Measurements from ENCODE around the gene GMEB2.

GMEB2 gene

DNA sequence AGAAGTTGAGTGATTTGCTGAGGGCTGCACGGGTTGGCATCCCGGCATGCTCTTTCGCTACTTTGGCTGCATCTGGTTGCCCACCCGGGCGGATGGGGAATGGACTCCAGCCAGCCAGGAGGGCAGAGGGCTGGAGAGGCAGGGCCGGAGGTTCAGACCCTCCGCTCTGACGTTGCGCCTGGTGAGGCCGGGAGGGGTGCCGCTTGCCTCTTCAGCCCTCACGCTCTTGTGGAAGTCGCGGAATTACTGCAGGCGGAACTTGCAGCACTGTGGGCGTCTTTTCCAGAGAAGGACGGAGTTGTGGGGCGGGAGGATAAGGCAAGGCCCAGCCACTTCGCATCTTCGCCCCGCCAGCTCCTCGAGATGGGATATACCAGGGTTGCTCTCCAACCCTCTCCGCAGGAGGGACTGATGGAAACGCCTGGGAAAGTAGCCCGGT lies 31.9 kb upstream of the GMEB2 start:
- Histone ChIP-seq H3K79me2 (ENCODE audit: low read length) (peaks cover 21% of the 10 kb centered on the region), H3K4me3 (ENCODE audit: low read length) (peak overlapping the region; percentile 95), H3F3A (ENCODE audit: insufficient read depth, low read length) (no peaks in the 10 kb centered on the region), H3K4me1 (ENCODE audit: low read length) (0 out of 2 replicates have a peak, but pooled peaks cover 4% of the 10 kb centered on the region), H3K27me3 (replicated peaks; ENCODE audit: insufficient read depth, low read length) (peaks cover 19% of the 10 kb centered on the region), H3K27ac (ENCODE audit: low read length) (no peak overlapping the region), H3K9ac (ENCODE audit: low read length) (peak overlapping the region; percentile 85), H2AFZ (ENCODE audit: low read length) (peak overlapping the region; percentile 95), H3K36me3 (replicated peaks; ENCODE audit: insufficient read depth, low read length) (no peaks in the 10 kb centered on the region), H3K9me2 (replicated peaks; ENCODE audit: insufficient read depth, low read length) (no peaks in the 10 kb centered on the region), H3K4me2 (ENCODE audit: low read depth, low read length) (peak overlapping the region; percentile 52), H4K20me1 (ENCODE audit: insufficient read depth, low read length) (no peaks in the 10 kb centered on the region), H3K9me3 (replicated peaks; ENCODE audit: insufficient read depth, low read length) (no peaks in the 10 kb centered on the region)
- TF ChIP-seq, protein P1, sequence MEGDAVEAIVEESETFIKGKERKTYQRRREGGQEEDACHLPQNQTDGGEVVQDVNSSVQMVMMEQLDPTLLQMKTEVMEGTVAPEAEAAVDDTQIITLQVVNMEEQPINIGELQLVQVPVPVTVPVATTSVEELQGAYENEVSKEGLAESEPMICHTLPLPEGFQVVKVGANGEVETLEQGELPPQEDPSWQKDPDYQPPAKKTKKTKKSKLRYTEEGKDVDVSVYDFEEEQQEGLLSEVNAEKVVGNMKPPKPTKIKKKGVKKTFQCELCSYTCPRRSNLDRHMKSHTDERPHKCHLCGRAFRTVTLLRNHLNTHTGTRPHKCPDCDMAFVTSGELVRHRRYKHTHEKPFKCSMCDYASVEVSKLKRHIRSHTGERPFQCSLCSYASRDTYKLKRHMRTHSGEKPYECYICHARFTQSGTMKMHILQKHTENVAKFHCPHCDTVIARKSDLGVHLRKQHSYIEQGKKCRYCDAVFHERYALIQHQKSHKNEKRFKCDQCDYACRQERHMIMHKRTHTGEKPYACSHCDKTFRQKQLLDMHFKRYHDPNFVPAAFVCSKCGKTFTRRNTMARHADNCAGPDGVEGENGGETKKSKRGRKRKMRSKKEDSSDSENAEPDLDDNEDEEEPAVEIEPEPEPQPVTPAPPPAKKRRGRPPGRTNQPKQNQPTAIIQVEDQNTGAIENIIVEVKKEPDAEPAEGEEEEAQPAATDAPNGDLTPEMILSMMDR (IDR thresholded peaks at IDR 0.05; ENCODE audit: low read length) = no peak
- no peak for TF ChIP-seq EZH2phosphoT487 (IDR thresholded peaks at IDR 0.05; ENCODE audit: low read length)
- no peak for TF ChIP-seq EZH2 (optimal IDR thresholded peaks at IDR 0.05; ENCODE audit: low read depth, low read length)
- no peak for DNase-seq

DNA sequence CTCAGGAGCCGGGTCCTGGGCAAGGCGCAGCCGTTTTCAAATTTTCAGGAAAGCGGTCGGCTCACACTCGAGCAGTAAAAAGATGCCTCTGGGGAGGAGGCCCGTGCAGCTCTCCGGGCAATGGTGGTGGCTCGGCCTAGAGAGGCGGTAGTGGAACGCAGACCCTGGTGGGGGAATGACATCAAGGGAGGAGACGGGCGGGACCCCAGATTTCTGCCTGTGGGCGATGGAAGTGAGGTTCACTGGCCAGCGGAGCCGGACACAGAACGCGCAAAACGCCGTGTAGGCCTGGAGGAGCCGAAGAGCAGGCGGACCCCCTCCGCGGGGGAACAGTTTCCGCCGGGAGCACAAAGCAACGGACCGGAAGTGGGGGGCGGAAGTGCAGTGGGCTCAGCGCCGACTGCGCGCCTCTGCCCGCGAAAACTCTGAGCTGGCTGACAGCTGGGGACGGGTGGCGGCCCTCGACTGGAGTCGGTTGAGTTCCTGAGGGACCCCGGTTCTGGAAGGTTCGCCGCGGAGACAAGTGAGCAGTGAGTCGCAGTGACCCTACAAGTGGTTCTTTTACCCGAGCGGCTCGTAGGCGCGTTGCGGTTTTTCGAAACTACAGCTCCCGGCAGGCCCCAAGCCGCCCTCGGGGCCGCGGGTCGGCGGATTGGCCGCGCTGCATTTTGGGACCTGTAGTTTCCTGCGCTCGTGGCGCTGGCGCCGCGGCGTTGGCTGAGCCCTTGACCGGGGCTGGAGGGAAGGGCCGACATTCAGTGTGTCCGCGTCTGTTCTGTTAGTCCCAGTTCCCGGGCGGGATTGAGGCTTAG lies 31.2 kb upstream of the GMEB2 start, which contains the start of gene RTEL1:
RTEL1 (plus strand) TSS at position 376 of the 812 bp plus-strand sequence. CDS start 1,091 bp downstream, outside the sequence.
- no peaks in the 10 kb centered on the region for H4K20me1 ChIP-seq (ENCODE audit: insufficient read depth, low read length)
- peak within 1 kb of the TSS; percentile 85 for H3K9ac ChIP-seq (ENCODE audit: low read length)
- peak within 1 kb of the TSS; percentile 54; the same call in 1 of the 2 replicates for H3K27ac ChIP-seq (ENCODE audit: low read length)
- TF ChIP-seq, protein P1 (IDR thresholded peaks at IDR 0.05; ENCODE audit: low read length) = no peak
- no peak for TF ChIP-seq EZH2 (optimal IDR thresholded peaks at IDR 0.05; ENCODE audit: low read depth, low read length)
- TF ChIP-seq EZH2phosphoT487 (IDR thresholded peaks at IDR 0.05; ENCODE audit: low read length) = no peak
- peak within 1 kb of the TSS; percentile 95 for H3K4me3 ChIP-seq (ENCODE audit: low read length)
- H2AFZ ChIP-seq (ENCODE audit: low read length) = peak within 1 kb of the TSS; percentile 95
- no peaks in the 10 kb centered on the region for H3K9me2 ChIP-seq (replicated peaks; ENCODE audit: insufficient read depth, low read length)
- DNase-seq = peak; percentile 94
- no peaks in the 10 kb centered on the region for H3K36me3 ChIP-seq (replicated peaks; ENCODE audit: insufficient read depth, low read length)
- H3K9me3 ChIP-seq (replicated peaks; ENCODE audit: insufficient read depth, low read length) = no peaks in the 10 kb centered on the region
- H3K4me2 ChIP-seq (ENCODE audit: low read depth, low read length) = peak within 1 kb of the TSS; percentile 70
- H3K4me1 ChIP-seq (ENCODE audit: low read length) = 0 out of 2 replicates have a peak, but pooled peaks cover 4% of the 10 kb centered on the region
- peaks cover 22% of the 10 kb centered on the region for H3K27me3 ChIP-seq (replicated peaks; ENCODE audit: insufficient read depth, low read length)
- peaks cover 21% of the 10 kb centered on the region for H3K79me2 ChIP-seq (ENCODE audit: low read length)
- H3F3A ChIP-seq (ENCODE audit: insufficient read depth, low read length) = no peaks in the 10 kb centered on the region

DNA sequence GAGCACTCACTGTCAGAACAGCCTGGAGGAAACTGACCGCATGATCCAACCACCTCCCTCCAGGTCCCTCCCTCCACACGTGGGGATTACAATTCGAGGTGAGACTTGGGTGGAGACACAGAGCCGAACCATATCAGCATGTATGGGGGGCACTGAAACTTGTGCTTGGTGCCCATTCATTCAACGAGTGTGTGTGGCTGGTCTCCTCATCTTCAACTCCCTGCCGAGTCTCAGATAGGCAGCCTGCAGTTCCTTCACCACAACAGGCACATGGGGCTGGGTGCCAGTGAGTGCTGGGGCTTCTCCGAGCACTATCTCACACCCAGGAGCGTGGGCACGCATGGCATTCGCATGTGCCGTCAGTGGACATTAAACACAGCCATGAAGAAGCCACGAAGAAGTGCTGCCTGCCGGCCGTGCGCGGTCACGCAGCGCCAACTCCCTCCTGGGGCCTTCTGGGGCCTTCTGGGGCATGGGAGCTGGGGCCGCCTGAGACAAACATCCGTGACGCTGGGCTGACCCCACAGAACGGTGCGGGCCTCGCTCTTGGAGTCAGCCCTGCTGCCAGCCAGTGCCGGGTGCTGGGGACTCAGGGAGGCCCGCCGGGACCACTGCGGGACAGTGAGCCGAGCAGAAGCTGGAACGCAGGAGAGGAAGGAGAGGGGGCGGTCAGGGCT lies 30.5 kb upstream of the GMEB2 start:
- TF ChIP-seq EZH2 (optimal IDR thresholded peaks at IDR 0.05; ENCODE audit: low read depth, low read length) (no peak), EZH2phosphoT487 (IDR thresholded peaks at IDR 0.05; ENCODE audit: low read length) (no peak)
- TF ChIP-seq, protein P1 (IDR thresholded peaks at IDR 0.05; ENCODE audit: low read length) = no peak
- Histone ChIP-seq H3K4me1 (ENCODE audit: low read length) (0 out of 2 replicates have a peak, but pooled peaks cover 4% of the 10 kb centered on the region), H3F3A (ENCODE audit: insufficient read depth, low read length) (no peaks in the 10 kb centered on the region), H4K20me1 (ENCODE audit: insufficient read depth, low read length) (no peaks in the 10 kb centered on the region), H3K4me3 (ENCODE audit: low read length) (peak overlapping the region; percentile 95), H3K4me2 (ENCODE audit: low read depth, low read length) (peak overlapping the region; percentile 70), H3K36me3 (replicated peaks; ENCODE audit: insufficient read depth, low read length) (no peaks in the 10 kb centered on the region), H3K27ac (ENCODE audit: low read length) (no peak overlapping the region), H3K27me3 (replicated peaks; ENCODE audit: insufficient read depth, low read length) (peaks cover 26% of the 10 kb centered on the region), H3K9me3 (replicated peaks; ENCODE audit: insufficient read depth, low read length) (no peaks in the 10 kb centered on the region), H3K79me2 (ENCODE audit: low read length) (peaks cover 21% of the 10 kb centered on the region), H3K9ac (ENCODE audit: low read length) (peak overlapping the region; percentile 85; the same call in 1 of the 2 replicates), H2AFZ (ENCODE audit: low read length) (peak overlapping the region; percentile 95), H3K9me2 (replicated peaks; ENCODE audit: insufficient read depth, low read length) (no peaks in the 10 kb centered on the region)
- DNase-seq = no peak
